Smooth muscle cell (in vitro differentiated cells): ENCODE data around the gene USF3. TPM values are rescaled to one million over a fixed set of nuclear protein-coding genes. Genes with fewer than 3 reads are reported as not detected.

Experiments used
- DNase-seq: peaks from one replicate; lab custom pipeline; 2025; ENCODE audit not compliant: unreplicated experiment; lab: John Stamatoyannopoulos, UW
- H2AFZ ChIP-seq: fragments of 200-600 bp; sonication (generic); 2 replicates; pipeline ENCODE4 v1.6.0; 2016; ENCODE audit warnings: antibody characterized with exemption, low read depth, mild to moderate bottlenecking
- H3F3A ChIP-seq: fragments of 200-600 bp; sonication (generic); 2 replicates; pipeline ENCODE4 v1.6.0; 2017; ENCODE audit warnings: antibody characterized with exemption, low read depth
- H3K27ac ChIP-seq: fragments of 200-600 bp; sonication (generic); 2 replicates; pipeline ENCODE4 v1.5.1; 2016; ENCODE audit warnings: low read depth, mild to moderate bottlenecking
- H3K27me3 ChIP-seq: fragments of 200-600 bp; sonication (generic); 2 replicates; pipeline ENCODE4 v1.6.1; 2016; ENCODE audit warnings: low read depth, mild to moderate bottlenecking
- H3K36me3 ChIP-seq: fragments of 200-600 bp; sonication (generic); 2 replicates; pipeline ENCODE4 v1.5.1; 2016; ENCODE audit warnings: low read depth
- H3K4me1 ChIP-seq: fragments of 200-600 bp; sonication (generic); 2 replicates; pipeline ENCODE4 v1.5.1; 2016; ENCODE audit warnings: low read depth
- H3K4me2 ChIP-seq: fragments of 200-600 bp; sonication (generic); 2 replicates; pipeline ENCODE4 v1.6.0; 2016; ENCODE audit warnings: mild to moderate bottlenecking
- H3K4me3 ChIP-seq: fragments of 200-600 bp; sonication (generic); 2 replicates; pipeline ENCODE4 v1.5.1; 2016; ENCODE audit warnings: mild to moderate bottlenecking
- H3K79me2 ChIP-seq: fragments of 200-600 bp; sonication (generic); 2 replicates; pipeline ENCODE4 v1.6.0; 2016; ENCODE audit warnings: low read depth, mild to moderate bottlenecking
- H3K9ac ChIP-seq: fragments of 200-600 bp; sonication (generic); 2 replicates; pipeline ENCODE4 v1.6.0; 2016; ENCODE audit warnings: low read depth
- H3K9me3 ChIP-seq: fragments of 200-600 bp; sonication (generic); replicated peaks from 2 replicates; pipeline ENCODE4 v1.5.1; 2016; ENCODE audit warnings: low read depth
- H4K20me1 ChIP-seq: fragments of 200-600 bp; sonication (generic); 2 replicates; pipeline ENCODE4 v1.6.0; 2016; ENCODE audit warnings: low read depth
- CTCF ChIP-seq: fragments of 200-600 bp; sonication (generic); IDR thresholded peaks from 2 replicates; pipeline ENCODE4 v1.5.1; 2017; ENCODE audit warnings: borderline replicate concordance, mild to moderate bottlenecking, antibody characterized with exemption; ENCODE audit not compliant: insufficient read depth, poor library complexity, severe bottlenecking
- WGBS: methylation state at CpG from one replicate; pipeline ENCODE4 v1.1.7; 2016; ENCODE audit warnings: low lambda C conversion rate; 5-methylcytosine and 5-hydroxymethylcytosine counted together
- polyA plus RNA-seq: library from polyadenylated mRNA; unstranded; fragments of >200 nt; fragmentation: Nextera tagmentation; extraction: Ambion mirVana; gene quantifications from 2 replicates; pipeline ENCODE4 v1.2.1, GENCODE V29; 2016
- total RNA-seq: library from RNA; depleted of rRNA; stranded (reverse); fragments of >200 nt; gene quantifications from 2 replicates; pipeline ENCODE4 v1.2.3, GENCODE V29; 2014

The USF3 gene
- total and polyA plus RNA-seq, 2 experiments from 2014 or later, result 2.9 to 12.3 TPM

GRCh38 chr3:113659996-113660395 lies 36.4 kb downstream of the USF3 start:
- H3K27ac ChIP-seq, result no peak overlapping the region

GRCh38 chr3:113659101-113659541 lies 37.3 kb downstream of the USF3 start:
- Histone ChIP-seq H3K9ac (no peak overlapping the region), H2AFZ (no peak overlapping the region), H4K20me1 (no peaks in the 10 kb centered on the region), H3K4me1 (no peaks in the 10 kb centered on the region), H3K27me3 (no peaks in the 10 kb centered on the region), H3K4me3 (no peak overlapping the region), H3K27ac (no peak overlapping the region), H3K79me2 (no peaks in the 10 kb centered on the region), H3F3A (no peaks in the 10 kb centered on the region), H3K36me3 (peaks cover 17% of the 10 kb centered on the region), H3K9me3 (no peaks in the 10 kb centered on the region), H3K4me2 (no peak overlapping the region)
- 89% methylated on average over 1 of the region's 1 CpG for WGBS
- TF ChIP-seq CTCF, result no peak
- no peak for DNase-seq

More at GRCh38 chr3:113659996-113660395, 36.4 kb downstream of the USF3 start:
- Histone ChIP-seq H3K4me3 (no peak overlapping the region), H3K9ac (no peak overlapping the region), H4K20me1 (no peaks in the 10 kb centered on the region), H3K79me2 (no peaks in the 10 kb centered on the region), H3K4me2 (no peak overlapping the region), H3F3A (no peaks in the 10 kb centered on the region), H2AFZ (no peak overlapping the region), H3K9me3 (no peaks in the 10 kb centered on the region), H3K36me3 (peaks cover 17% of the 10 kb centered on the region), H3K27me3 (no peaks in the 10 kb centered on the region), H3K4me1 (no peaks in the 10 kb centered on the region)
- DNase-seq, result no peak
- WGBS, result 95% methylated on average over 1 of the region's 1 CpG
- TF ChIP-seq CTCF, result no peak

GRCh38 chr3:113658107-113658506 lies 38.3 kb downstream of the USF3 start:
- H3K27me3 ChIP-seq, result no peaks in the 10 kb centered on the region
- WGBS, result 97% methylated on average over 3 of the region's 3 CpGs
- H3K4me3 ChIP-seq, result no peak overlapping the region
- H3K36me3 ChIP-seq, result peaks cover 17% of the 10 kb centered on the region
- no peak for DNase-seq
- H3K4me2 ChIP-seq, result no peak overlapping the region
- H3K27ac ChIP-seq, result no peak overlapping the region
- H3K79me2 ChIP-seq, result no peaks in the 10 kb centered on the region
- no peaks in the 10 kb centered on the region for H3K4me1 ChIP-seq
- H4K20me1 ChIP-seq, result no peaks in the 10 kb centered on the region
- no peaks in the 10 kb centered on the region for H3K9me3 ChIP-seq
- H3K9ac ChIP-seq, result no peak overlapping the region
- H2AFZ ChIP-seq, result no peak overlapping the region
- H3F3A ChIP-seq, result no peaks in the 10 kb centered on the region
- no peak for TF ChIP-seq CTCF

- H3K9me3 ChIP-seq, result no peaks in the 10 kb centered on the region
- H3K27me3 ChIP-seq, result no peaks in the 10 kb centered on the region
- H2AFZ ChIP-seq, result no peak overlapping the region
- no peak overlapping the region for H3K4me2 ChIP-seq
- H3K79me2 ChIP-seq, result no peaks in the 10 kb centered on the region
- no peaks in the 10 kb centered on the region for H4K20me1 ChIP-seq
- H3K4me3 ChIP-seq, result no peak overlapping the region
- whole genome bisulfite sequencing, result over 99% methylated on average over 3 of the region's 3 CpGs
- DNase-seq, result no peak
- no peaks in the 10 kb centered on the region for H3F3A ChIP-seq
- peaks cover 5% of the 10 kb centered on the region for H3K36me3 ChIP-seq
- H3K9ac ChIP-seq, result no peak overlapping the region
- no peak overlapping the region for H3K27ac ChIP-seq
- no peaks in the 10 kb centered on the region for H3K4me1 ChIP-seq
- no peak for TF ChIP-seq CTCF
These were observed 41.6 kb downstream of the USF3 start for GRCh38 chr3:113654851-113655250.
